ENCODE measurements around the gene FOXP1.

Gene FOXP1

GRCh38 chr3:71225951-71226564 is 357.5 kb downstream of the FOXP1 start:
- no peak for FAIRE-seq

DNA sequence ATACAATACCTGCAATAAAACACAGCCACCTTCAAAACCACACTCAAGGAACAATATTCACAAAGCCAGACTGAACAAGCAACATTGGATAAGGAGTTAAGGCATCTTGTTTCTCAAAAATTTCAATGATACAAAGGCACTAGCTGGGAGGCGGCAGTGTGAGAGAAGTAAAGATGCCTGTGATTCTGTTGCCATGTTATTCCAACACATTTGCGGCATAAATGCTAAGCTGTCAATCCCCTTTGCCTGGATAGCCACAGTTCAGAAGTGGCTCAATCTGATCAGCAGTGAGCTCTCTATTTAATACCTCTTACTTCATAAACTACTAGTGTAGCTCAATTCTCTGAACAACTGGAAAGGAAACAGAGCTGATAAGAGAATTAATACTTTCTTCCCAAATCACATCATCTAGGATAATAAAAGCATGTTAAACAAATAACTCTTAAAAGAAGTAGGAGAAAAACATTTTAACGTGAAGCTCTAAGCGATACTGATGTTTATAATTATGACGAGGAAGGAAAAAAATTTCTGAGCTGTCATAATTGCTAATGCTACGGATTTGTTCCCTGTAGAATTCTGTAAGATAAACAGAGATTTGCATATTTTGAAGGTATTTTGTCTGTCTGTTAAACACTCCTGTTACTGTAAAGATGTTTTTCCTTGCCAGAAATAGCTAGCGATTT is 358.4 kb downstream of the FOXP1 start:
- no peak for FAIRE-seq

- no peak for FAIRE-seq
Measured at GRCh38 chr3:71219744-71220638, 363.5 kb downstream of the FOXP1 start.

GRCh38 chr3:71218508-71218907 is 365.0 kb downstream of the FOXP1 start:
- FAIRE-seq: no peak

- FAIRE-seq: no peak
Measured at GRCh38 chr3:71217640-71218222, 365.8 kb downstream of the FOXP1 start.

GRCh38 chr3:71215351-71215750 is 368.2 kb downstream of the FOXP1 start:
- FAIRE-seq: no peak

GRCh38 chr3:71214797-71215196 is 368.7 kb downstream of the FOXP1 start:
- FAIRE-seq: no peak

- no peak for FAIRE-seq
Measured at GRCh38 chr3:71214016-71214415, 369.5 kb downstream of the FOXP1 start.

DNA sequence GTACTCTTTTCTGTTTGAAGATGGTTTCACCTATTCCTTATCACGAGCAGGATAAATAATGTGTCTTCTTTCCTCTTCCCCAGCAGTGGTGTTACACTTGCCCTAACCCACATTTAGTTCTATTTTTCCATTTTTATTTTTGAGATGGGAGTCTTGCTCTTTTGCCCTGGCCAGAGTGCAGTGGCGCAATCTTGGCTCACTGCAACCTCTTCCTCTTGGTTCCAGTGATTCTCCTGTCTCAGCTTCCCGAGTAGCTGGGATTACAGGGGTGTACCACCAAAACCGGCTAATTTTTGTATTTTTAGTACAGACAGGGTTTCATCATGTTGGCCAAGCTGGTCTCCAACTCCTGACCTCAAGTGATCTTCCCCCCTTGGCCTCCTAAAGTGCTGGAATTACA is 372.4 kb downstream of the FOXP1 start:
- no peak for FAIRE-seq

DNA sequence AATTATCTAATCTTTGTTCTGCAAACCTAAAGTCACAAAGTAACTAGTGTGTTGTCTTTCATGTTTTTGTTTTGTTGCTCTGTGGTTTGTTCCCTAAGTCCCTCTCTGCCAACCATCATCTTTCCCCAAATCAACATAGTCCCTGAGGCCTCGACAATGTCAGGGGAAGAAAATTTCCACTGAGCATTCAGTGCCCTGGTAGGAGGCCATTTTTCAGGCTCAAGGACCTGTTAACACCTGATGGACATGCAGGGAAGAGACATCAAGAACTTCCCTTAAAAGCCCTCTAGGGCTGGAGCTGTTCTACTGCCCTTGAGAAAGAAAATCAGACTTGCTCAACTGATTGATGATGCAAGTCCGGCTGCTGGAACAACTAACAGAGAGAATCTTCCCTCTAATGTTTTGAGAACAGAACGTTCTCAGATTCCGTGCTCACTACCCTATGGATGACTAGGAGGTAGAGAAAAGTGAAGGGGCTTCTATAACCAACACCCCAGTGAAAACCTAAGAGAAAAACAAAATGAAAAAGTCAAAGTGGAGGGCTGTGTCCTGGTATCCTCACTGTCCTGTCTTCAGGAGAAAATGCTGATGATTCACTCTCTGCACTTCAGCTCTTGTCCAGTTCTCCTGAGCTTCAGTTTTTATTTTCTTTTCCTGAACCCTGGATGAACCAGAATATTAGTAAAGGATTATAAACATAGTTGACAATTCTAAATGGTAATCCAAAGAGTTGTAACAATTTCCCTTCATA is 373.1 kb downstream of the FOXP1 start:
- no peak for FAIRE-seq

GRCh38 chr3:71208211-71209095 is 375.1 kb downstream of the FOXP1 start:
- no peak for FAIRE-seq

GRCh38 chr3:71207632-71208031 is 375.9 kb downstream of the FOXP1 start:
- no peak for FAIRE-seq

- no peak for FAIRE-seq
Measured at GRCh38 chr3:71206305-71207165, 377.0 kb downstream of the FOXP1 start.

DNA sequence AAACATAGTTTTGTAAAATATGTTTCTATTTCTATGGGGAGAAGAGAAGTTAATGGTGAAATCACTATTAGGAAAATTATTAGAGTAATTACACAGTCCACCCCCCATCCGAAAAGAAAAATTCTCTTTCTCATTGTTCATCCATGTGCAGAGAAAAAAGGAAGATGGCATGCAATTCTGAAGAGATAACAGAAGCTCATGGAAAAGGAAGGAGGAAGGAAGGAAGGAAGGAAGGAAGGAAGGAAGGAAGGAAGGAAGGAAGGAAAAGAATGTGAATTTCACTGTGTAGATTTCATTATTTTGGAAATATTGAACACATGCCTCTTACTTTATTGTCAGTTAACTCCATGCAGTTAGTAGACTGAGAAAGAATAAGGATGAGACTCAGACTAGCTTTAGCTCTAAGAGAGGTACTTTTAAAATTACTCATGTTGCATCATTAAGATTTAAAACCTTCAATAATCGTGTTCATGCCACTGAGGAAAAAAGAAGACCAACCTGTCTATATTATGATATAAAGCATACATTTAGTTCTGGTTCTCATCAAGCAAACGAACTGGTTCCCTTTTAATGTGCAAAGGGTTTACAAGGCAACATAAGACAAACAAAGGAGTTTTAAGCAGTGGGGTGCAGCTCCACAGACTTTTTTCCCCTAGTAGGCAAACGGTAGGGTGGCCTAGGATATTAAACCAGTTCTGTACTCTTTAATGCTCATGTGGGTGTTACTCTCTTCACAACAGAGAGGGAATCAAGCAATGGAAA is 379.6 kb downstream of the FOXP1 start:
- no peak for FAIRE-seq

GRCh38 chr3:71202848-71203533 is 380.5 kb downstream of the FOXP1 start:
- FAIRE-seq: no peak

DNA sequence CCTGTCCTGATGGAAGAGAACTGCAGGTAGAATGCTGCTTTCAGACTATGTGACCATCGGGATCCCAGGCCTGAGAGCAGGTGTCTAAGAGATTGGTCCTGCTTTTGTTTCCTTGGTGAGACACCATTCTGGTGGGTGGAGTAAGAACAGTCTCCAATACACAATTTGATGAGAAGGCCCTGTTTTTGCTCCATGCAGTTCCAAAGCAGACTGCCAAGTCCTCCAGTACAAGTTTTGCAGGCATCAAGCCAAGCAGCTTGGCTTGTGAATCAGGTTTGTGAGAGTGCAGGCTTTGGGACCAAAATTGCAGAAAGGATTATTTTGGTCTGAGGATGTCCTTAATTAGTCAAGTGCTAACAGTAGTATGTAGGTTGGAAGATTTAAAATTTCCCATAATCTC is 381.6 kb downstream of the FOXP1 start:
- FAIRE-seq: no peak

- FAIRE-seq: no peak
Measured at GRCh38 chr3:71197841-71198565, 385.5 kb downstream of the FOXP1 start.

DNA sequence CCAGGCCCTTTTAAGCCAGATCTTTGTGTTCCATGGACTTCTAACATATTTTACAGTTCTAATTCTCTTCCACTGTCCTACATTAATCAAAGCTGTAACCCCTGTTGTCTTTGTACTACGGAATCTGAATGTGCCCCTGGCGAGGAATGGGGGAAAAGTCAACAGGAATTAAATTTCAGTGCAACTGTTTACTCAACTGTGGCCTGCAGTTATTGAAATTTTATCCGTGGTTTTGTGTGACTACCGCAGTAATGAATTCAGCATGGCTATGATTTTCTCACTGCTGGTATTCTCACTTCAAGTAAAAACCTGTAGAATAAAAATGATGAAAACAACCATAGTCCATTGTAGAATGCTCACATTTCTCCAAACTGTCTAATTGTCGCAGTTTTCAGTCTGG is 388.0 kb downstream of the FOXP1 start:
- no peak for FAIRE-seq

GRCh38 chr3:71194785-71195184 is 388.7 kb downstream of the FOXP1 start:
- FAIRE-seq: no peak
